Measurements from ENCODE around the gene CDKN1A. TPM values are rescaled to one million over a fixed set of nuclear protein-coding genes. Genes with fewer than 3 reads are reported as not detected.

Gene CDKN1A
- total and polyA plus RNA-seq, 9 of the 15 experiments (the other 6 are each of a cell fraction or from before 2014, with no cell fraction given) = 0.25 to 8.1 (median 5.1) TPM

- 3% methylated on average over 6 of the region's 6 CpGs for WGBS (ENCODE audit: insufficient coverage, low coverage, missing lambda C conversion rate)
- H3K27ac ChIP-seq (ENCODE audit: extremely low read depth, low read depth, low read length) = no peak overlapping the region
- H3K27me3 ChIP-seq (ENCODE audit: control insufficient read depth in 2 of 2, insufficient read depth in 2 of 2, low read length in 2 of 2) = peaks cover 13 to 50% of the 10 kb centered on the region in 2 experiments
- TF ChIP-seq LARP7 (IDR thresholded peaks at IDR 0.05) (no peak), CREB1 (IDR thresholded peaks at IDR 0.05) (no peak), CREB1 (CRISPR knock-in tag; IDR thresholded peaks at IDR 0.05) (no peak), PHTF2 (CRISPR knock-in tag; IDR thresholded peaks at IDR 0.05) (no peak), ZNF512 (tag; IDR thresholded peaks at IDR 0.05) (no peak), ZNF316 (IDR thresholded peaks at IDR 0.05) (no peak), BCOR (IDR thresholded peaks at IDR 0.05) (no peak), TRIM24 (IDR thresholded peaks at IDR 0.05) (no peak), ZNF212 (CRISPR knock-in tag; IDR thresholded peaks at IDR 0.05) (no peak), CHAMP1 (IDR thresholded peaks at IDR 0.05) (no peak), POLR2B (IDR thresholded peaks at IDR 0.05; ENCODE audit: low read depth, partially characterized antibody) (no peak), ARID4B (CRISPR knock-in tag; IDR thresholded peaks at IDR 0.05) (no peak), ZNF197 (CRISPR knock-in tag; IDR thresholded peaks at IDR 0.05; ENCODE audit: low read depth) (no peak), NFIX (CRISPR knock-in tag; IDR thresholded peaks at IDR 0.05; ENCODE audit: low read depth) (no peak), SMARCE1 (IDR thresholded peaks at IDR 0.05) (no peak)
- ATAC-seq (no peak), DNase-seq (ENCODE audit: extremely low read depth in 1 of 4, low spot score in 3 of 4) (no peak), FAIRE-seq (no peak)
- intact Hi-C loops (cut with micrococcal nuclease) = no loop called here
- no peaks in the 10 kb centered on the region; a peak in 1 of 5 replicates for H3K4me1 ChIP-seq (replicated peaks in 1 of 2; ENCODE audit: control insufficient read depth in 2 of 2, insufficient read depth in 2 of 2, low read length in 2 of 2)
- H3K79me2 ChIP-seq (ENCODE audit: control insufficient read depth, insufficient read depth, low read length) = no peaks in the 10 kb centered on the region
- H3K9me3 ChIP-seq (replicated peaks; ENCODE audit: control insufficient read depth, insufficient read depth, low read depth, low read length) = no peaks in the 10 kb centered on the region
- no peaks in the 10 kb centered on the region for H3K36me3 ChIP-seq (ENCODE audit: control insufficient read depth, insufficient read depth, low read length)
- no TSS peak for BruUV-seq (replicated peaks)
- H3K4me2 ChIP-seq (ENCODE audit: insufficient read depth, low read length) = no peak overlapping the region
- H3K9me1 ChIP-seq (ENCODE audit: control insufficient read depth, insufficient read depth, low read length) = no peaks in the 10 kb centered on the region
- in situ Hi-C loops (cut with MboI) = no loop called here
- H3K4me3 ChIP-seq = no peak overlapping the region
- H4K20me1 ChIP-seq (replicated peaks; ENCODE audit: control insufficient read depth, insufficient read depth, low read length) = peaks cover 6% of the 10 kb centered on the region; the same call in 1 of the 2 replicates
- H3K9ac ChIP-seq (ENCODE audit: insufficient read depth in 1 of 2, low read depth in 2 of 2, low read length in 2 of 2) = no peak overlapping the region
- H2AFZ ChIP-seq (ENCODE audit: low read depth, low read length) = no peak overlapping the region
- POLR2A ChIA-PET = interaction anchor here (0.8 to 1.4 kb wide), 3 partner anchors 11 to 27 kb away, joined by 3 to 5 read pairs (median 4); no protein-coding TSS in a partner anchor
- CTCF ChIA-PET (ENCODE audit: low intra/inter-chr PET ratio) = no interaction called here
Observed at GRCh38 chr6:36698196-36698595, 19.7 kb downstream of the CDKN1A start.

All from K562 (cell line).